ENCODE measurements around the gene ACOX2.
"Not testable (repeated sequence)": the region's sequence is repeated elsewhere in the genome, so short reads cannot be mapped to it uniquely, and the experiment has no call there.

ACOX2 gene

GRCh38 chr3:58534592-58535494 lies 2.1 kb downstream of the ACOX2 start:
- DNase-seq (ENCODE audit: low spot score) = no peak

GRCh38 chr3:58532794-58533220 lies 4.2 kb downstream of the ACOX2 start:
- peak; percentile 85 for DNase-seq (ENCODE audit: low spot score)

GRCh38 chr3:58531956-58532355 lies 5.0 kb downstream of the ACOX2 start:
- DNase-seq (ENCODE audit: low spot score) = no peak

GRCh38 chr3:58531555-58531954 lies 5.4 kb downstream of the ACOX2 start:
- DNase-seq (ENCODE audit: low spot score) = no peak

- no peak for DNase-seq (ENCODE audit: low spot score)
Observed at GRCh38 chr3:58530354-58530865, 6.6 kb downstream of the ACOX2 start.

GRCh38 chr3:58529516-58530353 lies 7.3 kb downstream of the ACOX2 start:
- DNase-seq (ENCODE audit: low spot score) = no peak

GRCh38 chr3:58528629-58529028 lies 8.4 kb downstream of the ACOX2 start:
- no peak for DNase-seq (ENCODE audit: low spot score)

GRCh38 chr3:58527440-58527839 lies 9.6 kb downstream of the ACOX2 start:
- DNase-seq (ENCODE audit: low spot score) = not testable (repeated sequence)

GRCh38 chr3:58526515-58526957 lies 10.5 kb downstream of the ACOX2 start:
- DNase-seq (ENCODE audit: low spot score) = no peak

- DNase-seq (ENCODE audit: low spot score) = no peak
Observed at GRCh38 chr3:58524326-58524888, 12.6 kb downstream of the ACOX2 start.

- no peak for DNase-seq (ENCODE audit: low spot score)
Observed at GRCh38 chr3:58522759-58523425, 14.1 kb downstream of the ACOX2 start.

GRCh38 chr3:58521917-58522631 lies 14.9 kb downstream of the ACOX2 start:
- DNase-seq (ENCODE audit: low spot score) = peak; percentile 72

GRCh38 chr3:58521336-58521670 lies 15.7 kb downstream of the ACOX2 start:
- DNase-seq (ENCODE audit: low spot score) = no peak

- no peak for DNase-seq (ENCODE audit: low spot score)
Observed at GRCh38 chr3:58520403-58521335, 16.3 kb downstream of the ACOX2 start.

- no peak for DNase-seq (ENCODE audit: low spot score)
Observed at GRCh38 chr3:58519668-58520402, 17.2 kb downstream of the ACOX2 start.

GRCh38 chr3:58518291-58518789 lies 18.6 kb downstream of the ACOX2 start:
- no peak for DNase-seq (ENCODE audit: low spot score)

- DNase-seq (ENCODE audit: low spot score) = no peak
Observed at GRCh38 chr3:58514405-58514804, 22.6 kb downstream of the ACOX2 start.

- DNase-seq (ENCODE audit: low spot score) = no peak
Observed at GRCh38 chr3:58508437-58508836, 28.6 kb downstream of the ACOX2 start.

Data from Ammon's horn (tissue), 1 donor.